Liver (tissue), 3 donors: Measurements from ENCODE around the gene RPS10.

Experiments
- GABPA ChIP-seq, 2 donors: IDR thresholded peaks in 1 of 2; conservative IDR thresholded peaks in 1 of 2; 2 replicates each; pipeline ENCODE4 v1.6.1; 2016; ENCODE audit warnings: antibody characterized with exemption in 2 of 2, mild to moderate bottlenecking in 1 of 2, moderate library complexity in 1 of 2
- JUND ChIP-seq, 2 donors: IDR thresholded peaks; 2 replicates each; pipeline ENCODE4 v1.6.1; 2016; ENCODE audit warnings: antibody characterized with exemption in 2 of 2
- RAD21 ChIP-seq, 2 donors: IDR thresholded peaks; 2 replicates each; pipeline ENCODE4 v1.6.1; 2016; ENCODE audit warnings: antibody characterized with exemption in 2 of 2, mild to moderate bottlenecking in 2 of 2
- RXRA ChIP-seq, 2 donors: IDR thresholded peaks; 2 replicates each; pipeline ENCODE4 v1.6.1; 2017 to 2018; ENCODE audit warnings: antibody characterized with exemption in 2 of 2, mild to moderate bottlenecking in 1 of 2
- YY1 ChIP-seq: IDR thresholded peaks from 2 replicates; pipeline ENCODE4 v1.6.1; 2016; ENCODE audit warnings: antibody characterized with exemption, mild to moderate bottlenecking
- TF ChIP-seq, protein P1 (sequence below): fragments of 150-350 bp; IDR thresholded peaks from 2 replicates; pipeline ENCODE4 v1.5.1; 2017; ENCODE audit warnings: improper control_type of control experiment, low read depth, low read length; ENCODE audit not compliant: missing input control
- TF ChIP-seq, protein P2 (sequence below): IDR thresholded peaks from 2 replicates; pipeline ENCODE4 v1.6.1; 2016; ENCODE audit warnings: antibody characterized with exemption
- donor health status: healthy.
- donor health status: healthy.

- TF ChIP-seq, protein P1, sequence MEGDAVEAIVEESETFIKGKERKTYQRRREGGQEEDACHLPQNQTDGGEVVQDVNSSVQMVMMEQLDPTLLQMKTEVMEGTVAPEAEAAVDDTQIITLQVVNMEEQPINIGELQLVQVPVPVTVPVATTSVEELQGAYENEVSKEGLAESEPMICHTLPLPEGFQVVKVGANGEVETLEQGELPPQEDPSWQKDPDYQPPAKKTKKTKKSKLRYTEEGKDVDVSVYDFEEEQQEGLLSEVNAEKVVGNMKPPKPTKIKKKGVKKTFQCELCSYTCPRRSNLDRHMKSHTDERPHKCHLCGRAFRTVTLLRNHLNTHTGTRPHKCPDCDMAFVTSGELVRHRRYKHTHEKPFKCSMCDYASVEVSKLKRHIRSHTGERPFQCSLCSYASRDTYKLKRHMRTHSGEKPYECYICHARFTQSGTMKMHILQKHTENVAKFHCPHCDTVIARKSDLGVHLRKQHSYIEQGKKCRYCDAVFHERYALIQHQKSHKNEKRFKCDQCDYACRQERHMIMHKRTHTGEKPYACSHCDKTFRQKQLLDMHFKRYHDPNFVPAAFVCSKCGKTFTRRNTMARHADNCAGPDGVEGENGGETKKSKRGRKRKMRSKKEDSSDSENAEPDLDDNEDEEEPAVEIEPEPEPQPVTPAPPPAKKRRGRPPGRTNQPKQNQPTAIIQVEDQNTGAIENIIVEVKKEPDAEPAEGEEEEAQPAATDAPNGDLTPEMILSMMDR, result no peak
- no peak for TF ChIP-seq YY1
- TF ChIP-seq RXRA (IDR thresholded peaks at IDR 0.05), result no peak
- TF ChIP-seq, protein P2, sequence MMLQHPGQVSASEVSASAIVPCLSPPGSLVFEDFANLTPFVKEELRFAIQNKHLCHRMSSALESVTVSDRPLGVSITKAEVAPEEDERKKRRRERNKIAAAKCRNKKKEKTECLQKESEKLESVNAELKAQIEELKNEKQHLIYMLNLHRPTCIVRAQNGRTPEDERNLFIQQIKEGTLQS, result no peak
- TF ChIP-seq RAD21 (IDR thresholded peaks at IDR 0.05), result no peak
- TF ChIP-seq JUND (IDR thresholded peaks at IDR 0.05), result no peak
- TF ChIP-seq GABPA (IDR thresholded peaks at IDR 0.05 in 1 of 2, conservative IDR thresholded peaks at IDR 0.05 in 1 of 2), result no peak
These were observed 8.9 kb downstream of the RPS10 start for GRCh38 chr6:34416877-34417371.
